ENCODE measurements around the gene FHOD1. TPM values are rescaled to one million over a fixed set of nuclear protein-coding genes. Genes with fewer than 3 reads are reported as not detected.

FHOD1 gene
- total and polyA plus RNA-seq, 2 of the 13 experiments (the other 11 are each of a cell fraction or from before 2014, with no cell fraction given) = 20.0 to 20.8 TPM

DNA sequence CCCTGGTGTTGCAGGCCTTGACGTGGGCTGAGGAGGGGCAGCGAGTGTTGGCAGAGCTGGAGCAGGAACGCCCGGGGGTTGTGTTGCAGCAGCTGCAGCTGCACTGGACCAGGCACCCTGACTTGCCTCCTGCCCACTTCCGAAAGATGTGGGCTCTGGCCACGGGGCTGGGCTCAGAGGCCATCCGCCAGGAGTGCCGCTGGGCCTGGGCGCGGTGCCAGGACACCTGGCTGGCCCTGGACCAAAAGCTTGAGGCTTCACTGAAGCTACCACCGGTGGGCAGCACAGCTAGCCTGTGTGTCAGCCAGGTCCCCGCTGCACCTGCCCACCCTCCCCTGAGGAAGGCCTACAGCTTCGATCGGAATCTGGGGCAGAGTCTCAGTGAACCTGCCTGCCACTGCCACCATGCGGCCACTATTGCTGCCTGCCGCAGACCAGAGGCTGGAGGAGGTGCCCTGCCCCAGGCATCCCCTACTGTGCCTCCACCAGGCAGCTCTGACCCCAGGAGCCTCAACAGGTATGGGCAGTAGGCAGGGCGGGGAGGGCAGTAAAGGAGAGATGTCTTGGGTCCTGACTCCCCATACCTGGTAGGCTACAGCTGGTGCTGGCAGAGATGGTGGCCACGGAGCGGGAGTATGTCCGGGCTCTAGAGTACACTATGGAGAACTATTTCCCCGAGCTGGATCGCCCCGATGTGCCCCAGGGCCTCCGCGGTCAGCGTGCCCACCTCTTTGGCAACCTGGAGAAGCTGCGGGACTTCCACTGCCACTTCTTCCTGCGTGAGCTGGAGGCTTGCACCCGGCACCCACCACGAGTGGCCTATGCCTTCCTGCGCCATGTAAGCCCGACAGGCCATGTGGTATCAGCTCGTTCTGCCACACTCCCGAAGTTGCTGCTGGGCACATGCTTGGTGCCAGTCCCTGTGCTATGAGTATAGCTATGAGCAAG, 37.7 kb upstream of the FHOD1 start (continued):
- TF ChIP-seq, protein P1, sequence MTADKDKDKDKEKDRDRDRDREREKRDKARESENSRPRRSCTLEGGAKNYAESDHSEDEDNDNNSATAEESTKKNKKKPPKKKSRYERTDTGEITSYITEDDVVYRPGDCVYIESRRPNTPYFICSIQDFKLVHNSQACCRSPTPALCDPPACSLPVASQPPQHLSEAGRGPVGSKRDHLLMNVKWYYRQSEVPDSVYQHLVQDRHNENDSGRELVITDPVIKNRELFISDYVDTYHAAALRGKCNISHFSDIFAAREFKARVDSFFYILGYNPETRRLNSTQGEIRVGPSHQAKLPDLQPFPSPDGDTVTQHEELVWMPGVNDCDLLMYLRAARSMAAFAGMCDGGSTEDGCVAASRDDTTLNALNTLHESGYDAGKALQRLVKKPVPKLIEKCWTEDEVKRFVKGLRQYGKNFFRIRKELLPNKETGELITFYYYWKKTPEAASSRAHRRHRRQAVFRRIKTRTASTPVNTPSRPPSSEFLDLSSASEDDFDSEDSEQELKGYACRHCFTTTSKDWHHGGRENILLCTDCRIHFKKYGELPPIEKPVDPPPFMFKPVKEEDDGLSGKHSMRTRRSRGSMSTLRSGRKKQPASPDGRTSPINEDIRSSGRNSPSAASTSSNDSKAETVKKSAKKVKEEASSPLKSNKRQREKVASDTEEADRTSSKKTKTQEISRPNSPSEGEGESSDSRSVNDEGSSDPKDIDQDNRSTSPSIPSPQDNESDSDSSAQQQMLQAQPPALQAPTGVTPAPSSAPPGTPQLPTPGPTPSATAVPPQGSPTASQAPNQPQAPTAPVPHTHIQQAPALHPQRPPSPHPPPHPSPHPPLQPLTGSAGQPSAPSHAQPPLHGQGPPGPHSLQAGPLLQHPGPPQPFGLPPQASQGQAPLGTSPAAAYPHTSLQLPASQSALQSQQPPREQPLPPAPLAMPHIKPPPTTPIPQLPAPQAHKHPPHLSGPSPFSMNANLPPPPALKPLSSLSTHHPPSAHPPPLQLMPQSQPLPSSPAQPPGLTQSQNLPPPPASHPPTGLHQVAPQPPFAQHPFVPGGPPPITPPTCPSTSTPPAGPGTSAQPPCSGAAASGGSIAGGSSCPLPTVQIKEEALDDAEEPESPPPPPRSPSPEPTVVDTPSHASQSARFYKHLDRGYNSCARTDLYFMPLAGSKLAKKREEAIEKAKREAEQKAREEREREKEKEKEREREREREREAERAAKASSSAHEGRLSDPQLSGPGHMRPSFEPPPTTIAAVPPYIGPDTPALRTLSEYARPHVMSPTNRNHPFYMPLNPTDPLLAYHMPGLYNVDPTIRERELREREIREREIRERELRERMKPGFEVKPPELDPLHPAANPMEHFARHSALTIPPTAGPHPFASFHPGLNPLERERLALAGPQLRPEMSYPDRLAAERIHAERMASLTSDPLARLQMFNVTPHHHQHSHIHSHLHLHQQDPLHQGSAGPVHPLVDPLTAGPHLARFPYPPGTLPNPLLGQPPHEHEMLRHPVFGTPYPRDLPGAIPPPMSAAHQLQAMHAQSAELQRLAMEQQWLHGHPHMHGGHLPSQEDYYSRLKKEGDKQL (CRISPR knock-in tag; IDR thresholded peaks at IDR 0.05; ENCODE audit: low read depth) = no peak
- 0 out of 2 replicates have a peak, but pooled peaks have one; percentile 82 for TF ChIP-seq ZNF572 (CRISPR knock-in tag; IDR thresholded peaks at IDR 0.05)
- TF ChIP-seq, protein P2, sequence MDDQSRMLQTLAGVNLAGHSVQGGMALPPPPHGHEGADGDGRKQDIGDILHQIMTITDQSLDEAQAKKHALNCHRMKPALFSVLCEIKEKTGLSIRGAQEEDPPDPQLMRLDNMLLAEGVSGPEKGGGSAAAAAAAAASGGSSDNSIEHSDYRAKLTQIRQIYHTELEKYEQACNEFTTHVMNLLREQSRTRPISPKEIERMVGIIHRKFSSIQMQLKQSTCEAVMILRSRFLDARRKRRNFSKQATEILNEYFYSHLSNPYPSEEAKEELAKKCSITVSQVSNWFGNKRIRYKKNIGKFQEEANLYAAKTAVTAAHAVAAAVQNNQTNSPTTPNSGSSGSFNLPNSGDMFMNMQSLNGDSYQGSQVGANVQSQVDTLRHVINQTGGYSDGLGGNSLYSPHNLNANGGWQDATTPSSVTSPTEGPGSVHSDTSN (CRISPR knock-in tag; IDR thresholded peaks at IDR 0.05; ENCODE audit: borderline replicate concordance) = no peak
- TF ChIP-seq GABPA (IDR thresholded peaks at IDR 0.05; ENCODE audit: low read depth, low read length) = no peak
- TF ChIP-seq GABPA (CRISPR knock-in tag; IDR thresholded peaks at IDR 0.05; ENCODE audit: low read depth) = no peak
- TF ChIP-seq, protein P3, sequence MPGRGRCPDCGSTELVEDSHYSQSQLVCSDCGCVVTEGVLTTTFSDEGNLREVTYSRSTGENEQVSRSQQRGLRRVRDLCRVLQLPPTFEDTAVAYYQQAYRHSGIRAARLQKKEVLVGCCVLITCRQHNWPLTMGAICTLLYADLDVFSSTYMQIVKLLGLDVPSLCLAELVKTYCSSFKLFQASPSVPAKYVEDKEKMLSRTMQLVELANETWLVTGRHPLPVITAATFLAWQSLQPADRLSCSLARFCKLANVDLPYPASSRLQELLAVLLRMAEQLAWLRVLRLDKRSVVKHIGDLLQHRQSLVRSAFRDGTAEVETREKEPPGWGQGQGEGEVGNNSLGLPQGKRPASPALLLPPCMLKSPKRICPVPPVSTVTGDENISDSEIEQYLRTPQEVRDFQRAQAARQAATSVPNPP (CRISPR knock-in tag; IDR thresholded peaks at IDR 0.05) = no peak
- TF ChIP-seq KMT2B (CRISPR knock-in tag; IDR thresholded peaks at IDR 0.05) = no peak
- TF ChIP-seq NONO (IDR thresholded peaks at IDR 0.05) = no peak
- TF ChIP-seq NONO (CRISPR knock-in tag; conservative IDR thresholded peaks at IDR 0.05) = peak; percentile 56; the same call in 1 of the 2 replicates
- TF ChIP-seq ZNF761 (CRISPR knock-in tag; conservative IDR thresholded peaks at IDR 0.05) = no peak
- TF ChIP-seq ZNF230 (CRISPR knock-in tag; IDR thresholded peaks at IDR 0.05) = no peak
- TF ChIP-seq POGZ (CRISPR knock-in tag; IDR thresholded peaks at IDR 0.05) = no peak
- no peak for TF ChIP-seq MED8 (CRISPR knock-in tag; IDR thresholded peaks at IDR 0.05; ENCODE audit: insufficient replicate concordance)
- no peak for TF ChIP-seq HNRNPH1 (optimal IDR thresholded peaks at IDR 0.05; ENCODE audit: low read depth, low read length)
- no peak for TF ChIP-seq TMF1 (CRISPR knock-in tag; IDR thresholded peaks at IDR 0.05; ENCODE audit: low read depth)
- TF ChIP-seq, protein P4, sequence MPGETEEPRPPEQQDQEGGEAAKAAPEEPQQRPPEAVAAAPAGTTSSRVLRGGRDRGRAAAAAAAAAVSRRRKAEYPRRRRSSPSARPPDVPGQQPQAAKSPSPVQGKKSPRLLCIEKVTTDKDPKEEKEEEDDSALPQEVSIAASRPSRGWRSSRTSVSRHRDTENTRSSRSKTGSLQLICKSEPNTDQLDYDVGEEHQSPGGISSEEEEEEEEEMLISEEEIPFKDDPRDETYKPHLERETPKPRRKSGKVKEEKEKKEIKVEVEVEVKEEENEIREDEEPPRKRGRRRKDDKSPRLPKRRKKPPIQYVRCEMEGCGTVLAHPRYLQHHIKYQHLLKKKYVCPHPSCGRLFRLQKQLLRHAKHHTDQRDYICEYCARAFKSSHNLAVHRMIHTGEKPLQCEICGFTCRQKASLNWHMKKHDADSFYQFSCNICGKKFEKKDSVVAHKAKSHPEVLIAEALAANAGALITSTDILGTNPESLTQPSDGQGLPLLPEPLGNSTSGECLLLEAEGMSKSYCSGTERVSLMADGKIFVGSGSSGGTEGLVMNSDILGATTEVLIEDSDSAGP (CRISPR knock-in tag; IDR thresholded peaks at IDR 0.05; ENCODE audit: borderline replicate concordance) = peak; percentile 52; the same call in 1 of the 2 replicates
- 0 out of 2 replicates have a peak, but pooled peaks have one; percentile 43 for TF ChIP-seq ZZZ3 (CRISPR knock-in tag; IDR thresholded peaks at IDR 0.05; ENCODE audit: borderline replicate concordance)
- no peak for TF ChIP-seq SNAI1 (CRISPR knock-in tag; IDR thresholded peaks at IDR 0.05; ENCODE audit: borderline replicate concordance)
- no peak for TF ChIP-seq CHD4 (IDR thresholded peaks at IDR 0.05; ENCODE audit: borderline replicate concordance, low read length)
- no peak for TF ChIP-seq NFATC3 (CRISPR knock-in tag; IDR thresholded peaks at IDR 0.05)
